GM12891 (cell line): ENCODE data around the gene UGCG.

Experiments
- POLR2A ChIP-seq: IDR thresholded peaks from 2 replicates; pipeline ENCODE4 v1.6.1; 2011; ENCODE audit warnings: low read depth, low read length, control low read depth
- POLR2AphosphoS5 ChIP-seq: IDR thresholded peaks from 2 replicates; pipeline ENCODE4 v1.6.1; 2011; ENCODE audit warnings: low read depth, low read length, control low read depth
- POU2F2 ChIP-seq: IDR thresholded peaks from 2 replicates; pipeline ENCODE4 v1.6.1; 2011; ENCODE audit warnings: low read depth, mild to moderate bottlenecking, control low read depth, low read length, moderate library complexity
- SPI1 ChIP-seq: IDR thresholded peaks from 2 replicates; pipeline ENCODE4 v1.6.1; 2011; ENCODE audit warnings: low read depth, low read length, control low read depth
- TAF1 ChIP-seq: IDR thresholded peaks from 2 replicates; pipeline ENCODE4 v1.6.1; 2011; ENCODE audit warnings: low read depth, low read length, control low read depth

DNA sequence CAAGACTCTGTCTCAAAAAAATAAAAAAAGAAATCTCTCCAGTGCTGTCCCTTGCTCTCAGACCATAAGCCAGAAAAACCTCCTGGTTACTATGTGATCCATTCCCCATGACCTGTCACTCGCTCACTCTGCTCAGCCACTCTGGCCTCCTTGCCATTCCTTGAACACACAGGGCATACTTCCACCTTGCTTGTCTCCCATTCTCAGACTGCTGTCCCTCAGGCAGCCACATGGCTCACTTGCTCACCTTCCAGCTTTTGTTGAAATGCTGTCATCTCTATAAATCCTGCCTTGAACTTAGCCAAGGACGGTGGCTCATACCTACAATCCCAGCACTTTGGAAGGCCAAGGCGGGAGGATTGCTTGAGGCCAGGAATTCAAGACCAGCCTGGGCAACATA is 82.9 kb downstream of the UGCG start:
- TF ChIP-seq POLR2AphosphoS5 (no peak), POLR2A (no peak), POU2F2 (no peak), SPI1 (no peak), TAF1 (no peak)
